Mesenchymal stem cell (in vitro differentiated cells and primary cell): ENCODE measurements around the gene MRPS7.
A peak's percentile ranks its signal among the peaks of the same experiment; 100 is the strongest.

Experiments
- DNase-seq: peaks from one replicate; pipeline ENCODE4 v3.0.0-alpha.2; 2013
- H2AFZ ChIP-seq: one replicate; pipeline ENCODE4 v1.6.1; 2013; ENCODE audit warnings: low read depth, mild to moderate bottlenecking, control low read depth, inconsistent platforms, low read length, moderate library complexity
- H2AK5ac ChIP-seq: 2 replicates; pipeline ENCODE4 v1.6.1; 2013; ENCODE audit warnings: low read length, moderate library complexity, mild to moderate bottlenecking, inconsistent platforms; ENCODE audit not compliant: severe bottlenecking
- H2BK120ac ChIP-seq: one replicate; pipeline ENCODE4 v1.6.1; 2013; ENCODE audit warnings: low read depth, mild to moderate bottlenecking, inconsistent platforms, low read length, moderate library complexity
- H2BK12ac ChIP-seq, 2 experiments: one replicate each; pipeline ENCODE4 v1.6.1; 2013; ENCODE audit warnings: inconsistent platforms in 2 of 2, low read length in 2 of 2, mild to moderate bottlenecking in 2 of 2, moderate library complexity in 2 of 2, control low read depth in 1 of 2
- H2BK15ac ChIP-seq: one replicate; pipeline ENCODE4 v1.6.1; 2013; ENCODE audit warnings: mild to moderate bottlenecking, low read depth, inconsistent platforms; ENCODE audit not compliant: poor library complexity, severe bottlenecking
- H2BK5ac ChIP-seq: 2 replicates; pipeline ENCODE4 v1.6.1; 2013; ENCODE audit warnings: low read depth, mild to moderate bottlenecking, low read length, control low read depth, inconsistent platforms; ENCODE audit not compliant: poor library complexity, severe bottlenecking
- H3K14ac ChIP-seq, 2 experiments: one replicate each; pipeline ENCODE4 v1.6.1; 2013; ENCODE audit warnings: inconsistent platforms in 2 of 2, low read length in 2 of 2, control low read depth in 1 of 2, mild to moderate bottlenecking in 1 of 2, moderate library complexity in 1 of 2
- H3K18ac ChIP-seq, 2 experiments: one replicate each; pipeline ENCODE4 v1.6.1; 2013; ENCODE audit warnings: inconsistent platforms in 2 of 2, low read length in 2 of 2, control low read depth in 1 of 2, low read depth in 1 of 2, mild to moderate bottlenecking in 1 of 2
- H3K23ac ChIP-seq, 2 experiments: one replicate each; pipeline ENCODE4 v1.6.1; 2013; ENCODE audit warnings: inconsistent platforms in 2 of 2, low read length in 2 of 2, mild to moderate bottlenecking in 2 of 2, moderate library complexity in 2 of 2, control low read depth in 1 of 2
- H3K27ac ChIP-seq: 2 replicates; pipeline ENCODE4 v1.5.1; 2013; ENCODE audit warnings: mild to moderate bottlenecking, moderate library complexity, low read length, control low read depth, inconsistent platforms; ENCODE audit not compliant: poor library complexity, severe bottlenecking
- H3K27me3 ChIP-seq, 2 experiments: 2 replicates each; pipeline versions ENCODE4 v1.6.1 to v1.7.0; 2013; ENCODE audit warnings: low read length in 2 of 2, mild to moderate bottlenecking in 2 of 2, moderate library complexity in 2 of 2, control low read depth in 1 of 2, inconsistent platforms in 1 of 2; ENCODE audit not compliant: control insufficient read depth in 1 of 2, insufficient read depth in 1 of 2
- H3K36me3 ChIP-seq, 2 experiments: 2 replicates each; pipeline versions ENCODE4 v1.6.1 to v1.7.0; 2013; ENCODE audit warnings: low read length in 2 of 2, control low read depth in 1 of 2, inconsistent platforms in 1 of 2, low read depth in 1 of 2, mild to moderate bottlenecking in 1 of 2; ENCODE audit not compliant: insufficient read depth in 2 of 2, control insufficient read depth in 1 of 2
- H3K4ac ChIP-seq, 2 experiments: one replicate each; pipeline ENCODE4 v1.6.1; 2013; ENCODE audit warnings: inconsistent platforms in 2 of 2, low read length in 2 of 2, mild to moderate bottlenecking in 2 of 2, moderate library complexity in 2 of 2, control low read depth in 1 of 2, low read depth in 1 of 2
- H3K4me1 ChIP-seq: 2 replicates; pipeline ENCODE4 v1.6.1; 2013; ENCODE audit warnings: low read depth, low read length, control low read depth; ENCODE audit not compliant: control insufficient read depth, insufficient read depth
- H3K4me2 ChIP-seq: 2 replicates; pipeline ENCODE4 v1.6.1; 2013; ENCODE audit warnings: low read length, mild to moderate bottlenecking, inconsistent platforms; ENCODE audit not compliant: poor library complexity, severe bottlenecking
- H3K4me3 ChIP-seq, 2 experiments: 2 replicates each; pipeline versions ENCODE4 v1.5.1 to v1.7.0; 2013; ENCODE audit warnings: low read length in 2 of 2, mild to moderate bottlenecking in 2 of 2, control low read depth in 1 of 2, low read depth in 1 of 2; ENCODE audit not compliant: insufficient read depth in 1 of 2
- H3K79me1 ChIP-seq: replicated peaks from 2 replicates; pipeline ENCODE4 v1.6.1; 2013; ENCODE audit warnings: mild to moderate bottlenecking, control low read depth, low read length, inconsistent platforms; ENCODE audit not compliant: poor library complexity, severe bottlenecking
- H3K9ac ChIP-seq: 2 replicates; pipeline ENCODE4 v1.7.0; 2013; ENCODE audit warnings: mild to moderate bottlenecking, low read length, moderate library complexity
- H3K9me3 ChIP-seq: 2 replicates; pipeline ENCODE4 v1.7.0; 2013; ENCODE audit warnings: mild to moderate bottlenecking, low read length; ENCODE audit not compliant: control insufficient read depth
- H4K8ac ChIP-seq: one replicate; pipeline ENCODE4 v1.6.1; 2013; ENCODE audit warnings: inconsistent platforms, mild to moderate bottlenecking, low read length, moderate library complexity
- H4K91ac ChIP-seq: one replicate; pipeline ENCODE4 v1.6.1; 2013; ENCODE audit warnings: mild to moderate bottlenecking, low read length, inconsistent platforms
- WGBS: methylation state at CpG from one replicate; pipeline ENCODE4 v1.1.7; 2013; ENCODE audit warnings: mixed read lengths; 5-methylcytosine and 5-hydroxymethylcytosine counted together

Gene MRPS7

DNA sequence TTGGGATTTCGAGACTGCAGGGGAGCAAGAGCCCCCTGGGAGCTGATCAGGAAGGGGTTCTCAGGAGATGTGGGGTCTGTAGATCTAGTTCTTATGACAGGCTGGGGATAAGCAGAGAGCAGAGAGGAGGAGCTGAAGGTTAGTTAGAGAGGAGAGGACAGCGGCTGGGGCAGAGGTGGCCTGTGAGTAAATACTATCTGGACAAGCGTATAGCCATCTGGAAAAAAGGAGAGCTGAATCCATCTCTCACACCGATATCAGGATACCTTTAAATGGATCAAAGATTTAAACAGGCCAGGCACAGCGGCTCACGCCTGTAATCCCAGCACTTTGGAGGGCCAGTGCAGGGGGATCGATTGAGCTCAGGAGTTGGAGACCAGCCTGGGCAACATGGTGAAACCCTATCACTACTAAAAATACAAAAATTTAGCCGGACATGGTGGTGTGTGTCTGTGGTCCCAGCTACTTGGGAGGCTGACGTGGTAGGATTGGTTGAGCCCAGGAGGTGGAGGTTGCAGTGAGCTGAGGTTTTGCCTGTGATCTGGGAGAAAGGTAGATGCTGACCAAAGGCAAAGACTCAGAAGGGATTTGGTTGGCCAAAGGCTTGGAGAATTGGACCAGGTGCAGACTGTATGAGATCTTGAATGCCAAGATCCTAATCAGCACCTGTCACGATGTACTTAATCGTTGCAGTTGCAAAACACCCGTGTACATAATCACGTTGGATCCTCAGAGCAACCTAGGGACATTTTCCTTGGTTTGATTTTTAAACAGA is 46.5 kb downstream of the MRPS7 start:
- no peak overlapping the region for H2AFZ ChIP-seq
- H3K4me3 ChIP-seq, result no peak overlapping the region
- no peak overlapping the region for H3K9ac ChIP-seq
- no peak overlapping the region for H3K18ac ChIP-seq
- H4K8ac ChIP-seq, result no peak overlapping the region
- WGBS, result 92% methylated on average over 13 of the region's 13 CpGs
- no peak overlapping the region for H2BK12ac ChIP-seq
- H3K14ac ChIP-seq, result no peak overlapping the region
- DNase-seq, result no peak
- no peaks in the 10 kb centered on the region for H3K27me3 ChIP-seq
- no peak overlapping the region for H4K91ac ChIP-seq
- H3K9me3 ChIP-seq, result no peaks in the 10 kb centered on the region
- H2BK5ac ChIP-seq, result no peak overlapping the region
- peaks cover 3% of the 10 kb centered on the region for H3K79me1 ChIP-seq
- no peak overlapping the region for H2AK5ac ChIP-seq
- no peak overlapping the region for H2BK120ac ChIP-seq
- H3K23ac ChIP-seq, result no peak overlapping the region
- peaks cover 0 to 3% of the 10 kb centered on the region in 2 experiments for H3K36me3 ChIP-seq
- peaks cover 2% of the 10 kb centered on the region for H3K4me1 ChIP-seq
- H2BK15ac ChIP-seq, result no peak overlapping the region
- no peak overlapping the region for H3K4ac ChIP-seq
- no peak overlapping the region for H3K4me2 ChIP-seq
- H3K27ac ChIP-seq, result no peak overlapping the region

DNA sequence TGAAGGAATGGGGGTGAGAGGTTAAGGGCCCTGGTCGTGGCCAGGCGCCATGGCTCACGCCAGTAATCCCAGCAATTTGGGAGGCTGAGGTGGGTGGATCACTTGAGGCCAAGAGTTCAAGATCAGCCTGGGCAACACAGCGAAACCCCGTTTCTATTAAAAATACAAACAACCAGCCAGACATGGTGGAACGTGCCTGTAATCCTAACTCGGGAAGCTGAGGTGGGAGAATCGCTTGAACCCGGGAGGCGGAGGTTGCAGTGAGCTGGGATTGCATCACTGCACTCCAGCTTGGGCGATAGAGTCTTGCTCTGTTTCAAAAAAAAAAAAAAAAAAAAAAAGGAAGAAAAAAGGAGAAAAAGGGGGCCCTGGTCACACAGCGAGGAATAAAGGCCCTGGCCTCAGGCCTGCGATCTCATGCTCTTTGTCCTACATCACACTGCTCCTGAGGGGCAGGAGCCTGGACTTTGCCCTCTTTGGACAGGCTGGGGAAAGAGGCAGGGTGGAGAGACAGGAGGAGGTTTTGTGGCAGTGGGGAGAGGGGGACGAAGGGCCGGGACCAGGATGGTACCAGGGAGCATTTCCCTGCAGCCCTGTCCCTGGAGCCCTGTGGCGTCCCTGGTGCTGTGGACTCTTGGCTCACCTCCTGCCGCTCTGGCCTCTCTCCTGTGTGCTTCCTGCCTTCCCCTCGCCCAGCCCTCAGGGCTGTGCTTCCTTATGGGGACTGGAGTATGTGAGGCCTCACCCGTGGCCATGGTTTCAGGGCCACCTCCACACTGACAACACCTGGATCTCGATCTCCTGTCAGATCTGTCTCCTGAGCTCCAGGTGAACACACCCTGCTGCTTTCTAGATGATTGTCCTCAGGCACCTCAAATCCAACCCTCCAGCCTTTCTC is 47.3 kb downstream of the MRPS7 start:
- Histone ChIP-seq H3K9ac (peak overlapping the region; percentile 29), H3K14ac (no peak overlapping the region), H3K4me3 (no peak overlapping the region), H3K23ac (no peak overlapping the region), H2AFZ (no peak overlapping the region), H4K91ac (no peak overlapping the region), H2BK15ac (no peak overlapping the region), H3K4me1 (peaks cover 4% of the 10 kb centered on the region), H2BK12ac (no peak overlapping the region), H3K27ac (no peak overlapping the region), H3K9me3 (no peaks in the 10 kb centered on the region), H3K79me1 (peaks cover 6% of the 10 kb centered on the region), H2BK5ac (no peak overlapping the region), H3K4ac (no peak overlapping the region), H2AK5ac (no peak overlapping the region), H2BK120ac (no peak overlapping the region), H3K18ac (no peak overlapping the region), H3K4me2 (no peak overlapping the region), H3K27me3 (no peaks in the 10 kb centered on the region), H3K36me3 (peaks cover 0 to 8% of the 10 kb centered on the region in 2 experiments), H4K8ac (no peak overlapping the region)
- WGBS, result 95% methylated on average over 18 of the region's 20 CpGs
- no peak for DNase-seq

DNA sequence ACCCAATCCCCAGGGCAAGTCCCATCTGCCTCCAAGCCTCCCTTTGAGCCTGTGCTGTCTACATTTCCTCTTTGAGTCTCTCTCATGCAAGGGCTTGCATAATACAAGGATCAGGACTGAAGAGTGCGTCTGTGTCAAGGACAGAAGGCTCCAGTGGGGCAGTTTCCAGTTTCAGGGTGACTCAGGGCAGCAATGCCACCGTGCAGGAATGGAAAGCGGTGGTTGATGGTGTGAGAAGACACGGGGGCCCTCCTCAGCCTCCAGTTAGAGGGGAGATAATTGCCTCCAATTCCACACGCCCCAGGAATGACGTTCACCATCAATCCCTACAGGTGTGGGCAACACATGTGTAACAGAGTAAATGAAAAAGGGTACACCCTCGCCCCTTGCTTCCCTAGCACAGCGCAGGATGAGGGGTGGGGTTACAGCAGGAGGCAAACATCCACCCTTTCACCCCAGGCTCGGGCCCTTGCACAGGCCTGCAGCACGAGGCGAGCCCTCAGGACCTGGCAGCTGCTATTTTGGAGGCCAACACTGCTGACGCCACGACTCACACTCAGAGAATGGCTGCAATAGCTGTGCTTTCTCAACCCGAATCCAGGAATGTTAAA is 52.4 kb downstream of the MRPS7 start:
- DNase-seq, result peak; percentile 10
- Histone ChIP-seq H4K91ac (peak overlapping the region; percentile 12), H2BK12ac (no peak overlapping the region), H3K4ac (no peak overlapping the region), H2AK5ac (no peak overlapping the region), H3K36me3 (peaks cover 19 to 46% of the 10 kb centered on the region in 2 experiments), H2BK5ac (no peak overlapping the region), H4K8ac (no peak overlapping the region), H3K18ac (no peak overlapping the region), H3K14ac (no peak overlapping the region), H2AFZ (no peak overlapping the region), H3K23ac (no peak overlapping the region), H3K4me1 (peaks cover 11% of the 10 kb centered on the region), H3K4me2 (no peak overlapping the region), H3K4me3 (no peak overlapping the region), H3K27ac (no peak overlapping the region), H2BK15ac (no peak overlapping the region), H2BK120ac (no peak overlapping the region), H3K27me3 (no peaks in the 10 kb centered on the region), H3K9ac (no peak overlapping the region), H3K79me1 (peaks cover 37% of the 10 kb centered on the region), H3K9me3 (no peaks in the 10 kb centered on the region)
- WGBS, result 88% methylated on average over 11 of the region's 14 CpGs
